ENCODE results near the gene HYAL2. TPM values are rescaled to one million over a fixed set of nuclear protein-coding genes. Genes with fewer than 3 reads are reported as not detected.

Gene HYAL2, protein sequence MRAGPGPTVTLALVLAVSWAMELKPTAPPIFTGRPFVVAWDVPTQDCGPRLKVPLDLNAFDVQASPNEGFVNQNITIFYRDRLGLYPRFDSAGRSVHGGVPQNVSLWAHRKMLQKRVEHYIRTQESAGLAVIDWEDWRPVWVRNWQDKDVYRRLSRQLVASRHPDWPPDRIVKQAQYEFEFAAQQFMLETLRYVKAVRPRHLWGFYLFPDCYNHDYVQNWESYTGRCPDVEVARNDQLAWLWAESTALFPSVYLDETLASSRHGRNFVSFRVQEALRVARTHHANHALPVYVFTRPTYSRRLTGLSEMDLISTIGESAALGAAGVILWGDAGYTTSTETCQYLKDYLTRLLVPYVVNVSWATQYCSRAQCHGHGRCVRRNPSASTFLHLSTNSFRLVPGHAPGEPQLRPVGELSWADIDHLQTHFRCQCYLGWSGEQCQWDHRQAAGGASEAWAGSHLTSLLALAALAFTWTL
- total RNA-seq: 1 to 10 TPM; 6.5 to 6.8 TPM

- no peaks in the 10 kb centered on the region for H3K9me3 Mint-ChIP-seq (ENCODE audit: insufficient read depth)
- peak within 1 kb of the TSS; percentile 89 for H3K4me3 Mint-ChIP-seq
- ChIA-PET POLR2A (interaction anchor here (0.8 to 3.8 kb wide), 5 partner anchors 12 to 30 kb away, joined by 4 to 20 read pairs (median 4); partner anchors contain the start of genes IFRD2 and RASSF1), CTCF (interaction anchor here (1.4 to 7.4 kb wide), 4 partner anchors 15 to 76 kb away, joined by 3 to 113 read pairs (median 30); partner anchors contain the start of genes HYAL1, HYAL3 and NAA80)
- H3K4me1 Mint-ChIP-seq (ENCODE audit: low read depth): peaks cover 44% of the 10 kb centered on the region
- no peak for DNase-seq
- peak within 1 kb of the TSS; percentile 95 for H3K27ac Mint-ChIP-seq
- no peak for ATAC-seq
- no peaks in the 10 kb centered on the region for H3K27me3 Mint-ChIP-seq (ENCODE audit: low read depth)
- H3K36me3 Mint-ChIP-seq (ENCODE audit: low read depth): peaks cover 14% of the 10 kb centered on the region
These were observed at the start of gene HYAL2 for GRCh38 chr3:50322386-50323091. HYAL2 (minus strand) TSS chr3:50322745; CDS start chr3:50320489, 2,256 bp downstream.

DNA sequence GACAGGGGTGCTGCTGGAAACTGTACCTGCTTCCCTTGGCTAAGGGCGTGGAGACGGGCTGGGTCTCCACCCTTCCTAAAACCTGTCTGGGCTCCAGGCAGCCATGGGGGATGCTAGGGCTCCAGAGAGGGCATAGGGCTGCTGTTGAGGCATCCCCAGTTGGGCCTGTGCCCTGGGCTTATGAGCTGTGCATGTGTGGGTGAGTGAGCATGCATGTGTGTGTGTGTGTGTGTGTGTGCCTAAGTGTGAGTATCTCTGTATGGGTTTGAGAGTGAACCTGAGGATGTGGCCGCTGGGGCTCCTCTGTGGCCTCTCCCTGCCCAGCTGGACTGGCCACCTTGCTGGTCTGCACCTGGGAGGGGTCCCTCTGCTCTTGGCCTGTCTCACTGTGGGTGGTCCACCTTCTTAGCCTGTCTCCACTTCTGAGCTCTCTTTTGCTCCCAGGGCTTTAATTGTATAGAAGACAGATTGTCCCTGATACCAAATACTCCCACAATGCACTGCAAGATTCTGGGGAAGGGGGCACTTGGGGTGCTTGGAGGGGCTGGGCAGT, 48.7 kb upstream of the HYAL2 start:
- ATAC-seq (no peak), DNase-seq (no peak)
- Mint-ChIP-seq H3K27ac (no peak overlapping the region), H3K4me1 (ENCODE audit: low read depth) (no peaks in the 10 kb centered on the region), H3K27me3 (ENCODE audit: low read depth) (no peaks in the 10 kb centered on the region), H3K9me3 (ENCODE audit: insufficient read depth) (no peaks in the 10 kb centered on the region), H3K36me3 (ENCODE audit: low read depth) (no peaks in the 10 kb centered on the region), H3K4me3 (no peak overlapping the region)
- ChIA-PET CTCF (interaction anchor here (1.4 kb wide), 1 partner anchor 171 kb away, joined by 4 read pairs; no protein-coding TSS in a partner anchor), POLR2A (no interaction called here)

DNA sequence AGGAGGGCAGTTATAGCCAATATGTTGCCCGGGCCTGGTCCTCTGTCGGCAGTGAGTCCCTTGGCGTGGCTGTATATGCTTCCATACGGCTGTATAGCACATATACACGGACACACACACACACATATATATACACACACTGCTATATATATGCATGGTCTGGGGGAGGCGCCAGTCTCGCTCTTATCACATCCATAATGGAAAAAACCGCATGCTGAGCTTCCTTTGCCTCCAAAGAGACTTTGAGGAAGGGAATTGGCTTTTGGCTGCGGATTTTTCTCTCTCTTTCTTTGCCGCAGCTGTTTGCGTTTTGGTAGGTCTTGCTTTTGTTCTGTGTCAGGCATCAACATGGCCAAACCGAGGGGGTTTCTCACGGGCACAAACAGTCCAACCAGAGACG, 48.0 kb upstream of the HYAL2 start:
- Mint-ChIP-seq H3K27ac (no peak overlapping the region), H3K4me1 (ENCODE audit: low read depth) (peaks cover 4% of the 10 kb centered on the region), H3K9me3 (ENCODE audit: insufficient read depth) (no peaks in the 10 kb centered on the region), H3K27me3 (ENCODE audit: low read depth) (no peaks in the 10 kb centered on the region), H3K4me3 (no peak overlapping the region), H3K36me3 (ENCODE audit: low read depth) (no peaks in the 10 kb centered on the region)
- DNase-seq (no peak), ATAC-seq (no peak)
- ChIA-PET POLR2A (no interaction called here), CTCF (interaction anchor here (1.4 kb wide), 1 partner anchor 172 kb away, joined by 4 read pairs; no protein-coding TSS in a partner anchor)

DNA sequence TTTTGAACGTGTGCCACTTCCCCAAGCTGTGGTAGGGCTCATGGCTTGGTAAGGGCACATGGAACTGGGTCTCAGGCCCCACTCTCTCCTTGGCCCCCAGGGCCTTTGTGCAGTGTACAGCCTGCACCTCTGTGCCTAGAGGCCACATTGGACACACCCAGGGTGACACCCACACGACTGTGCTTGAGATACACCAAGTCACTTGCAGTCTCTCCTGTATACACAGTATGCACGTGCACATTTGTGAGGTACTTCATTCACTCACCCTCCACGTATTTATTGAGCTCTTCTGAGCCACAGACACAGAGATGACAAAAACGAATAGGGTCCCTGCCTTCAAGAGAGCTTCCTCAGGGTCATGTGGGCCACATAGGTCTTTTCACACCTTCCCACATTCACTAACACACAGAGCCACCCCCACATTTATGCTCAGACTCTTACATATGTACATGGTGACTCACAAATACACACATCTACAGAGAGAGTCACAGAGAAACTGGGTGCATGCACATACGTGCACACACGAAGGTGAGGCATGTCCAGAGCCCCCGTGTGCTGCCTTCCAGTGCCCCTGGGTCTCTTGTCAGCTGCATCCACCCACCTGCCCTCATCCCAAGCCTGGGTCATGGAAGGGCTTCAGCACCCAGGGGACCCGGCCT, 46.6 kb upstream of the HYAL2 start:
- ATAC-seq (no peak), DNase-seq (no peak)
- Mint-ChIP-seq H3K4me3 (no peak overlapping the region), H3K36me3 (ENCODE audit: low read depth) (no peaks in the 10 kb centered on the region), H3K9me3 (ENCODE audit: insufficient read depth) (no peaks in the 10 kb centered on the region), H3K4me1 (ENCODE audit: low read depth) (peaks cover 14% of the 10 kb centered on the region), H3K27ac (no peak overlapping the region), H3K27me3 (ENCODE audit: low read depth) (no peaks in the 10 kb centered on the region)
- CTCF ChIA-PET: no interaction called here
- POLR2A ChIA-PET: interaction anchor here (0.5 kb wide), 1 partner anchor 17 kb away, joined by 3 read pairs; no protein-coding TSS in a partner anchor

GRCh38 chr3:50365842-50366220, 43.3 kb upstream of the HYAL2 start:
- Mint-ChIP-seq H3K4me3 (peak overlapping the region; percentile 80), H3K4me1 (ENCODE audit: low read depth) (peaks cover 16% of the 10 kb centered on the region), H3K27me3 (ENCODE audit: low read depth) (peaks cover 5% of the 10 kb centered on the region), H3K36me3 (ENCODE audit: low read depth) (no peaks in the 10 kb centered on the region), H3K9me3 (ENCODE audit: insufficient read depth) (no peaks in the 10 kb centered on the region), H3K27ac (peak overlapping the region; percentile 86)
- DNase-seq: no peak
- ATAC-seq: no peak
- POLR2A ChIA-PET: interaction anchor here (0.7 to 1.5 kb wide), 8 partner anchors 8 to 242 kb away, joined by 3 to 6 read pairs (median 3); partner anchors contain the start of genes CYB561D2, NPRL2 and RASSF1
- CTCF ChIA-PET: interaction anchor here (0.7 to 1.4 kb wide), 5 partner anchors 15 to 202 kb away, joined by 3 to 5 read pairs (median 3); partner anchors contain the start of genes C3orf18, CYB561D2 and NPRL2

GRCh38 chr3:50365080-50365841, 42.7 kb upstream of the HYAL2 start:
- H3K9me3 Mint-ChIP-seq (ENCODE audit: insufficient read depth): no peaks in the 10 kb centered on the region
- CTCF ChIA-PET: interaction anchor here (0.7 to 1.4 kb wide), 5 partner anchors 15 to 202 kb away, joined by 3 to 5 read pairs (median 3); partner anchors contain the start of genes C3orf18, CYB561D2 and NPRL2
- H3K4me3 Mint-ChIP-seq: peak overlapping the region; percentile 80
- ATAC-seq (peak; percentile 99), DNase-seq (peak; percentile 98)
- H3K27ac Mint-ChIP-seq: peak overlapping the region; percentile 86
- H3K27me3 Mint-ChIP-seq (ENCODE audit: low read depth): peaks cover 5% of the 10 kb centered on the region
- H3K36me3 Mint-ChIP-seq (ENCODE audit: low read depth): no peaks in the 10 kb centered on the region
- peaks cover 17% of the 10 kb centered on the region for H3K4me1 Mint-ChIP-seq (ENCODE audit: low read depth)
- POLR2A ChIA-PET: interaction anchor here (0.7 to 1.5 kb wide), 10 partner anchors 8 to 243 kb away, joined by 3 to 6 read pairs (median 3); partner anchors contain the start of genes CYB561D2, NPRL2 and RASSF1

DNA sequence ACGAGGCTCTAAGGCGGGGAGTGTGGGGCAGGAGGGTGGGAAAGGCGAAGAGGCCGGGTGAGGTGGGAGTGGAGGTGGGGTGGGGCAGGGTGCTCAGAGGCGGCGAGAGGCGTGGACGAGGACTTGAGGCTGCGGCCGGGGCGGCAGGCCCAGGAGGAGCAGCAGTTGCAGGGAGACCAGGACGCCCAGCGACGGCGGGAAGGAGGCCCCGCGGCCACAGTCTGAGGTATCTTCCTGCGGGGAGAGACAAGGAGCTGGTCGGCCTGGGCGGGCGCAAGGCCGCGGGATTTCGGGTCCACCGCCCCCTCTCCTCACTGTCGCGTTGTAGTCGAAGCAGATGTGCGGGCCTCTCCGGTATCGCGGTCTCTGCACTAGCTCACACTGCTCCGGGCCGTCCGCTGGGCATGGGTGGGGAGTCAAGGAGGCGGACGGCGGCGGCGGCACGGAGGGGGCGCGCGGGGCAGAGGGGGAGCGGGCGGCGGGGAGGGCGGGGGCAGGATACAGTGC, 42.1 kb upstream of the HYAL2 start:
- DNase-seq (peak; percentile 36), ATAC-seq (no peak)
- peaks cover 5% of the 10 kb centered on the region for H3K27me3 Mint-ChIP-seq (ENCODE audit: low read depth)
- ChIA-PET POLR2A (interaction anchor here (0.6 to 1.5 kb wide), 6 partner anchors 10 to 209 kb away, joined by 3 to 5 read pairs (median 3); partner anchors contain the start of genes CYB561D2 and NPRL2), CTCF (interaction anchor here (0.9 to 1.4 kb wide), 3 partner anchors 14 to 177 kb away, joined by 3 to 5 read pairs (median 5); partner anchors contain the start of genes CYB561D2 and NPRL2)
- H3K4me3 Mint-ChIP-seq: peak overlapping the region; percentile 80
- no peaks in the 10 kb centered on the region for H3K9me3 Mint-ChIP-seq (ENCODE audit: insufficient read depth)
- peaks cover 24% of the 10 kb centered on the region for H3K4me1 Mint-ChIP-seq (ENCODE audit: low read depth)
- no peaks in the 10 kb centered on the region for H3K36me3 Mint-ChIP-seq (ENCODE audit: low read depth)
- H3K27ac Mint-ChIP-seq: peak overlapping the region; percentile 52

GRCh38 chr3:50359760-50360110, 37.2 kb upstream of the HYAL2 start:
- Mint-ChIP-seq H3K27me3 (ENCODE audit: low read depth) (peaks cover 5% of the 10 kb centered on the region), H3K4me3 (peak overlapping the region; percentile 96), H3K4me1 (ENCODE audit: low read depth) (peaks cover 53% of the 10 kb centered on the region), H3K9me3 (ENCODE audit: insufficient read depth) (no peaks in the 10 kb centered on the region), H3K27ac (peak overlapping the region; percentile 93), H3K36me3 (ENCODE audit: low read depth) (peaks cover 21% of the 10 kb centered on the region)
- CTCF ChIA-PET: interaction anchor here (1.2 kb wide), 1 partner anchor 10 kb away, joined by 5 read pairs; the partner anchor contains the start of genes CYB561D2 and NPRL2
- POLR2A ChIA-PET: interaction anchor here (0.8 to 1.6 kb wide), 3 partner anchors 9 to 22 kb away, joined by 3 to 9 read pairs (median 4); partner anchors contain the start of genes CYB561D2, NPRL2 and RASSF1
- DNase-seq (no peak), ATAC-seq (no peak)

DNA sequence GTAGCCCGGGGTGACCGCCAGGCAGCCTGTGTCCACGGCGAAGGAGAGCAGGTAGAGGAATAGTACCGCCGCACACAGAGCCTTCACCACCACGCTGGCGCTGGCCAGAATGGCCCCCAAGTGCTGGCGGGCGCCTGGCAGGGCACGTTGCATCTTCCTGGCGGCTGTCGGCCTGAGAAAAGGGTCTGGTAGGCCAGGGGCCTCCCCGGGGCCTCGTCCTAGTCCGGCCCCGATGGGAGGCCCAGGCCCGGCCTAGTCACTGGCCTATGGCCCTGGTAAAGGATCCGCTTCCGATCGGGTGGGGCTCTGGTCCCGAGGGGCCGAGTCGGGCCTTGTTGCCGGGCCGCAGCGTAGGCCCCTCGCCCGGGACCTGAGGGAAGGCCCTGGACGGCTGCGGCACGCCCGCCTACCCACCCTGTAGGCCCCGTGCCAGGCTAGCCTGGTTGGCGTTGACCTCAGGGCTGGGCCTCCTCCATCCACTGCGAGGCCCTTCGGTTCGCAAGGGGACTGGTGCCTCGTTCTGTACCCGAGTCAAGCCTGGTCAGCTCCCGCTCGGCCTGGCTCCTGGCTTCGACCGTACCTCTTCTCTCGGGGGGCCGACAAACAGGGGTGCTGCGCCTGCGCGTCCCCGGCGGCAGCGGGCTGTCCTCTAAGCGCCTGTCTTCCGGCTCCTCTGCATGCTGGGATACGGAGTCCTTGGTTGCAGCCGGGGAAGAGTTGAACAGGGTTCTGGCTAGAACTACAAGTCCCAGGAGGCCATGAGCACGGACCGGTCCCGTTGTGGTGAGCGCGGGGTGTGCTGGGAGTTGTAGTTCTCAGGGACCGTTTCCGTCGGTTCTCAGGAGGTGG, 36.6 kb upstream of the HYAL2 start, which contains the start of gene TMEM115:
Gene TMEM115, minus strand, starts transcription at position 611 of the 849 bp plus-strand sequence. Its CDS starts 458 bp downstream, at position 153.
- ATAC-seq: peak; percentile 99
- DNase-seq: peak; percentile 98
- Mint-ChIP-seq H3K4me3 (peak within 1 kb of the TSS; percentile 96), H3K27me3 (ENCODE audit: low read depth) (peaks cover 5% of the 10 kb centered on the region), H3K36me3 (ENCODE audit: low read depth) (peaks cover 26% of the 10 kb centered on the region), H3K9me3 (ENCODE audit: insufficient read depth) (no peaks in the 10 kb centered on the region), H3K27ac (peak within 1 kb of the TSS; percentile 93), H3K4me1 (ENCODE audit: low read depth) (peaks cover 50% of the 10 kb centered on the region)
- POLR2A ChIA-PET: interaction anchor here (0.6 to 1.6 kb wide), 4 partner anchors 9 to 22 kb away, joined by 3 to 9 read pairs (median 4); partner anchors contain the start of genes CYB561D2, NPRL2 and RASSF1
- CTCF ChIA-PET: interaction anchor here (0.9 to 1.2 kb wide), 2 partner anchors 9 to 18 kb away, joined by 3 to 5 read pairs; partner anchors contain the start of genes CYB561D2, NPRL2 and RASSF1
